G401 (cell line): ENCODE measurements around the gene AMBRA1. TPM values are rescaled to one million over a fixed set of nuclear protein-coding genes. Genes with fewer than 3 reads are reported as not detected.

ENCODE experiments used
- DNase-seq: peaks from one replicate; pipeline ENCODE4 v3.0.0-alpha.2; 2015; ENCODE audit warnings: low spot score
- in situ Hi-C: cut with HindIII; loops from 2 replicates; pipeline ENCODE4 v1.10.0; 2016; ENCODE audit warnings: low sequenced_read_pairs, mixed read lengths
- total RNA-seq: library from RNA; depleted of rRNA; stranded (reverse); fragments of >200 nt; shearing (Covaris generic); gene quantifications from 2 replicates; pipeline ENCODE4 v1.2.3, GENCODE V29; 2014

AMBRA1 gene
- total RNA-seq, 1 experiment from 2014 or later = 44.6 TPM

DNA sequence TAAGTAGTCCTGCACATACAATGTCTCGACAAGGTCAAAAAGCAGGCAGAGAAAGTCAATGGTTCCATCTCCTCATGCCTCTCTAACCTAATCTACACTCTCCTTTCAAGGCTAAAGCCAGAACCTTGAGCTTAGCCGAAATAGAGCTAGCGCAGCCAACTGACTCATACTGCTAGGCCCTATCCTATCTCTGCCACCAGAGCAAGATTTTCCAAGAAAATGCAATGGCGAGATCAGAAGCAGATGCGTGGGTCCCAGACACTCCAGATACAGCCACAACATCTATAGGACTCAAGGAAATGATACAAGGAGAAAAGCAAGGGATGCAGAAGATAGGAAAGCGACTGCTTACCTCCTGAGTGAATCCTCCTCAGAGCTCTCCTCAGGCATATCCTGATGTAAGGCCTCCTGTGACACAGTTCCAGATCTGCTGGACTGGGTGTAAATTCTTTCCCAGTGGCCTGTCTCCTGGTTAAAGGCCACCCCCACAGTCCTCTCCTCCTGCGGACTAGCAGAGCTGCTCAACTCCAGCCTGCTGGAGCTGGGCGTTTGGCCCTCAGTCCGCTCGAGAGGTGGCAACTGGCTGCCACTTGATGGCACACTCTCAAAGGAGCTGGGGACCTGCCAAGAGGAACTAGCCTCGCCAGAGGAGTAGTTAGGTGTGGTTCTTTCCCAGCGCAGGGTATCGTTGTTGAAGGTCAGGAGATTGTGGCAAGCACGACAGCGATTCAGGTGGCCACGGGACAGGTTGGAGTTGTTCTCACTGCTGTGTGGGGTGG is 52.0 kb downstream of the AMBRA1 start:
- in situ Hi-C loops = no loop called here
- peak; percentile 82 for DNase-seq

DNA sequence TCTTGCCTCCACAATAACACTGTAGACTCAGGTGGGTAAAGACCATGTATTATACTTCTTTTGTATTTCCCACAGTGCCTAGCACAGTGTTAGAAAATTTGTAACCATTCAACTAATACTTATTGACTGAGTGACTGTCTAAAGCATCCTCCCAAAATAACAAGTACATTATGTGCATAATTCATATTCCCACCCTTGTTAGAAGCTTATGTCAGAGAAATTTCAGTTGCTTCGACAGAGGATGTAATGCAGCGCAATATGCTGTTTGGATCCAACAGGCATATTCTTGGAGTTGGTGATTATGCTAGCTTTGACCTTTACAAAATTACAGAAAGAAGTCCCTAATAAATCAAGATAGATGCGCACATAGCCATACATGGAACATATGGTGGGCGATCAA is 53.0 kb downstream of the AMBRA1 start:
- in situ Hi-C loops = no loop called here
- no peak for DNase-seq

DNA sequence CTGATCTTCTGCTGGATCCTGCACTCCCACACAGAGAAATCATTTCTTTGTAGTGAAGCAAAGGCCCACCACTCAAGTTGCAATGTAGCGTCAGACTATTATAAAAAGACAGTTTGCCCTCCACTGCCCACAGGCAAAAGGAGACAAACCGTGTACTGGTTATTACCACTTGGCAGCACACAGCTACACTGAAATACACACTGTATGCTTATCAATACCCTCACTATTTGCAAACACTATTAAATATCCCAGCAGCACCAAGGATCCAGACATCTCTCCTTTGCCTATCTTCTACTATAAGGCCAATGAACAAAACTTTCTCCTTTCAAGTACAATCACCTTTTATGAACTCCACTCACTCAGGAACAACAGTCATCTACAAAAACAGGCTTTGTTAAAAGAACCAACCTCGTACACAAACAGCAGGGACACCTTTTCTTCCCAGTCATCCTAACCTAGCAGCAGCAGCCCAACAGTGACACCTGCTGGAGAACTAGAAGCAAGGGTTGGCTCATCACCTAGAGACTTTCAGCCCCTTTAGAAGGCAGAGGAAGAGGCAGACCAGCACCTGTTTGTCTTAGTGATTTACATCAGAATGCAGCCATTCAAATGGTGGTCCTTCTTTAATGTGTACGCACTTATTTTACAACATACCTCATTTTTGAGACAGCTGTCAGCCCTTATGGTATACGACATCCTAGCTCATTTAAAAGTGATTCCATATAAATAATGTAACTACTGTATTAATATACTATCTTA is 56.1 kb downstream of the AMBRA1 start:
- peak; percentile 95 for DNase-seq
- in situ Hi-C loops = no loop called here

DNA sequence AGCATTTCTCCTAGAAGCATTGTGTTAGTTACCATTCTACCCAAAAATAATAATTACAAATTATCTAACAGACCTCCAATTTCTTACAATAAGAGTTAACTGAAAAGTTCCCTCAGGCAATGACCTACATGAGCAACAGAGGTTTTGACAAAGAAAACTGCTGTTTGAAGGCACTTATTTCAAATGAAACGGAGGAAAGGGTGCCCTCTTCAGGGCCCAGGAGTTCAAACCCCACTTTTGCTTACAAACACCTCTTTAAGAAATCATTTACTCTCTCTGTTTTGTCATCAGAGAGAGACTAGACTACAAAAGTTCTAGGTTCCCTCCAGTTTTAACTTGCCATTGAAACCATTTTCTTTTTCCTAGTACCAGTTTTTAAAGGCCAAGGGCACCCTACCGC is 56.7 kb downstream of the AMBRA1 start:
- in situ Hi-C loops = no loop called here
- DNase-seq = no peak

DNA sequence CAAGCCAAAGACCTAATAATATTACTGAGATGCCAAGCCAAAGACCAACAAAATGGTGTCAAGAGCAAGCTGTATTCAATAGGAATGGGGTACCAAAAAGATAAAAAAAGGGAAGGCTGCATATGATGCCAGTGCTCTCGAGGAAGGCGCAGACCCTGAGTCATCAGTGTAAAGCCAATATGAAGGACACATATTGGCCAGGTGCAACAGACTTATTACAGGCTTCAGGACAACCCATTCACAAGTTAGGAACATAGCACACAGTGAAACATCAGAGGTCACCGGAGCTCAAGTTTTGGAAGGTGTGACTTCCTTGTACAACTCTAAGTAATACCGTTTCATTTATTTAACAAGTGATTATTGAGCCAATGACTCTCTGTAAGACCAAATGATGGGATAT is 58.1 kb downstream of the AMBRA1 start:
- DNase-seq = no peak
- in situ Hi-C loops = no loop called here

DNA sequence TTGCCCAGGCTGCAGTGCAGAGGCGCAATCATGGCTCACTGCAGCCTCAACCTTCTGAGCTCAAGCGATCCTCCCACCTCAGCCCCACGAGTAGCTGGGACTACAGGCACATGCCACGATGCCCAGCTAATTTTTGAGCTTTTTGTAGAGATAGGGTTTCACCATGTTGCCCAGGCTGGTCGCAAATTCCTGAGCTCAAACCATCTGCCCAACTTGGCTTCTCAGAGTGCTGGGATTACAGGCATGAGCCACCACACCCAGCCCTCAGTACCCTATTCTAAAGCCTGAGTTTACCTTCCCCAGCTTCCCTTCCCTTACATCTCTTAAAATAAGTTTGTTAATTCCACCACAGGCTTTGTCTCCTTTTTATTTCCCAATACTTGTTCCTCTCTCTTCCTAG is 59.1 kb downstream of the AMBRA1 start:
- peak; percentile 60 for DNase-seq
- in situ Hi-C loops = no loop called here

DNA sequence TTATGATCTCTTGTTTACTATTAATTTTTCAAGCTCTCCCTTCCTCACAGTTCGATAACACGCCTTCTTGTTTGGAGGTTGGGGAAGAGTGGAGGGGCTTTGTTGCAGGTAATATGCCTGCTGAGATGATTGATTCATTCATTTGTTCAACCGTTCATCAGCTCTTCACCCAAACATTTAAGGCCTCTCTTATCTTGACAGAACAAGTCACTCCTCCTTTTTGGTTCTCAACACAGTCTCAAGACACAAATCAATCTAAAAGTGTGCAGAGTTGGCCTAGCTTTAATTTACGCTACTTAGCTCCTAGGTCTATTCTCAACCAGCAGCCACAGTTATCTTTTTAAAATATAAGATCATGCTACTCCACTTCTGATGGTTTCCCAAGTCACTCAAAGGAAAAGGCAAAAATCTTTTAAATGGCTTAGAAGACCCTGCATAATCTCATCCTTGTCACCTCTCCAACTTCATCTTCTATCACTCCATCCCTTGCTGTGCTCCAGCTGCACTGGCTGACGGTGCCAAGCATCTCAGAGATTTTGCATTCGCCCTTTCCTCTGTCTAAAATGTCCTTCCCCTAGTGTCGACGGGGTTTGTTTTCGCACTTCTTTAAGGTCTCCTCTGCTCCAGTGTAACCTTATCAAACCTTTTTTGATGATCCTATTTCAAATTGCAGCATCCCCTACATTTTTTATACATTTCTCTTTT is 60.3 kb downstream of the AMBRA1 start:
- in situ Hi-C loops = no loop called here
- peak; percentile 80 for DNase-seq

DNA sequence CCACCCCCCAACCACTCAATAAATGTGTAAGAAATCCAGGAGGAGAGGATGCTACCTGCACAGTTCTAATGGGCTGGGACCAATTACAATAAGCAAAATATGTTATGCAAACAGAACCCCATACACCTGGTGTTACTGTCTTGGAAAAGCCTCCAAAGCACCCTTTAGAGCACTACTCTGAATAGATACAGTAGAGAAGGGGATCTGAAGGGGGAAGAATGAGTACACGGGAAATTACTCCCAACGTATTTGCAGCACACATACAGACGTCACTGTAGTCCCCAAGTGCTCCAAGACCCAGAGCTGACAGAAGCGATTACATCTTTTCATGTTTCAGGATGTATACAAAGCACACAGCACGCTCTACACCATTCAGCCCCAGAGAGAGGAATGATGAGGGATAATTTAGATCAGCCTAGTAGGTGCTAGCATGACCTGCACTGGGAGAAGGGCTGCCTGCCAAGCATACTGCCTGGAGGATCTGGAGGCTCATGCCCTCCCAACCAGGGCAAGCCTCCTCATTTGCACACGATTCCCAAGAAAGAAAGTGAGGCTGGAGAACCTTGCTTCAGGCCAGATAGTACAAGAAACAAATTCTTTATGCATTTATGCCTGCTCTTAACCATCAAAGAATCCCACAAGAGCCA is 63.8 kb downstream of the AMBRA1 start:
- in situ Hi-C loops = no loop called here

DNA sequence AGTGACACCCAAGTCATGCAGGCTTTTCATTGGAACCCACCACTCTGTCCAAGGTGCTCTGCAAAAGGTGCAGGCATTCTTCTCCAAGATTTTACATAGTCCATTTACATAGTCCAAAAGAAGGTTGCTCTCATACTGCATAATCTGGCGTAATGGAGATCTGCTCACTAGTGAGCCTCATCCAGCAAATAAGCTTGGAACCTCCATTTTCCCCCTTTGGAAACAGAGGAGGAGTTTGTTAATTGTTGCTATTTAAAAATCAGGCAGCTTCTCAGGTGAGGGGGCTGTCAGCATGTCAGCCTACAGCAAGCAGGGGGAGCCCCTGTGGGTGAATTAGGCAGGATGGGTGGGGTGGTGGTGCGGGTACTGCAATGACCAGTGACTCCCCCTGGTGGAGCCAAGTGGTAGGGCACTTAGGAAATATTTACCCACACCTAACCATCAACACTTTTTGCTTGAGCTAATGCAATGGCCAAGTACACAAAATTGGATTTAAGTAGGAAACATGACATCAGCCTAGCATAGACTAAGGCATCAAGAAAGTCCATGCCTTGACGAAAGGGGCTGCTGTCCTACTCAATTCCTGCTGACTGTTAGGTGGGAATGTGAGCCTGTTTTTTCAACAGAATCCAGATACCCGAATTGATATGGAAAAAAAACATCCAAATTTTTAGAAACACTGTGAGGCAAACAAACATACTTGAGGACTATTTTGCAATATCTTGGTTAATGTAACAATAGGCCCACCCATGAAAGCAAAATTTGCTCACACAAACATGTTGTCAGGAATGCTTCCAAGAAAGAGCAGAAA is 64.5 kb downstream of the AMBRA1 start:
- in situ Hi-C loops = no loop called here
- DNase-seq = no peak

More for the DNA sequence above, 63.8 kb downstream of the AMBRA1 start:
- peak; percentile 82 for DNase-seq

DNA sequence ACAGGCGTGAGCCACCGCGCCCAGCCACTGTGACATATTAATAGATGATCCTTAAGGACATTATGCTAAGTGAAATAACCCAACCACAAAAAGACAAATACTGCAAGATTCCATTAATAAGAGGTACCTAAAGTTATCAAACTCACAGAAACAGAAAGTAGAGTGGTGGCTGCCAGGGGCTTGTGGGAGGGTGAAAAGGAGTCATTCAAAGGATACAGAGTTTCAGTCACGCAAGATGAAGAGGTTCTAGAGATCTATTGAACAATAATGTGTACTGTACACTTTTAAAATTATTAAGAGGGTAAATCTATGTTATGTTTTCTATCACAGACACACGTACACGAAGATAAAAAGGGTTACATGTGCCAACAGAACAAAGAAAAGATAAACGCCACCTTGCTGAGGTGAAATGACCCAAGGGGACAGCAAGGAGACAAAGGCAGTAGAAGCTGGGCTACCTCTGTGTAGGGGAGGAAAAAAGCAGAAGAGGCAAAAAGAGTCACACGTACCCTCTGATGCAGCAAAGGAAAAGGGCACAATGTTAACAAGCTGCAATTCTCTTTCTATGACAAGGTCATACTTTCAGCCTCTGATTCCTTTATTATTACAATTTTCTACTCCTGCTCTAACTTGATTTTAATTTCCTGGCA is 65.3 kb downstream of the AMBRA1 start:
- no peak for DNase-seq
- in situ Hi-C loops = no loop called here

DNA sequence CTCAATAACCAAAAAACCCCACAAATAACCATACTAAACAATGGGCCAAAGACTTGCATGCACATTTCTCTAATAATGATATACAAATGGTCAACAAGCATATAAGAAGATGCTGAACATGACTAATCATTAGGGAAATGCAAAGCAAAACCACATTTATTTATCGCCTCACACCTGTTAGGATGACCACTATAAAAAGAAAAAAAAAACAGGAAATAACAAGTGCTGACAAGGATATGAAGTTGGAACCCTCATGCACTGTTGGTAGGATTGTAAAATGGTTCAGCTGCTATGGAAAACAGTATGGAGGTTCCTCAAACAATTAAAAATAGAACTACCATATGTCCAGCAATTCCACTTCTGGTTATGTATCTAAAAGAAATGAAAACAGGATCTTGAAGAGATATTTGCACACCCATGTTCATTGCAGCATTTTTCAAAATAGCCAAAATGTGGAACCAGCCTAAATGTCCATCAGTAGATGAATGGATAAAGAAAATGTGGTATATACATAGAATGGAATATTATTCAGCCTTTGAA is 66.2 kb downstream of the AMBRA1 start:
- no peak for DNase-seq
- in situ Hi-C loops = no loop called here

DNA sequence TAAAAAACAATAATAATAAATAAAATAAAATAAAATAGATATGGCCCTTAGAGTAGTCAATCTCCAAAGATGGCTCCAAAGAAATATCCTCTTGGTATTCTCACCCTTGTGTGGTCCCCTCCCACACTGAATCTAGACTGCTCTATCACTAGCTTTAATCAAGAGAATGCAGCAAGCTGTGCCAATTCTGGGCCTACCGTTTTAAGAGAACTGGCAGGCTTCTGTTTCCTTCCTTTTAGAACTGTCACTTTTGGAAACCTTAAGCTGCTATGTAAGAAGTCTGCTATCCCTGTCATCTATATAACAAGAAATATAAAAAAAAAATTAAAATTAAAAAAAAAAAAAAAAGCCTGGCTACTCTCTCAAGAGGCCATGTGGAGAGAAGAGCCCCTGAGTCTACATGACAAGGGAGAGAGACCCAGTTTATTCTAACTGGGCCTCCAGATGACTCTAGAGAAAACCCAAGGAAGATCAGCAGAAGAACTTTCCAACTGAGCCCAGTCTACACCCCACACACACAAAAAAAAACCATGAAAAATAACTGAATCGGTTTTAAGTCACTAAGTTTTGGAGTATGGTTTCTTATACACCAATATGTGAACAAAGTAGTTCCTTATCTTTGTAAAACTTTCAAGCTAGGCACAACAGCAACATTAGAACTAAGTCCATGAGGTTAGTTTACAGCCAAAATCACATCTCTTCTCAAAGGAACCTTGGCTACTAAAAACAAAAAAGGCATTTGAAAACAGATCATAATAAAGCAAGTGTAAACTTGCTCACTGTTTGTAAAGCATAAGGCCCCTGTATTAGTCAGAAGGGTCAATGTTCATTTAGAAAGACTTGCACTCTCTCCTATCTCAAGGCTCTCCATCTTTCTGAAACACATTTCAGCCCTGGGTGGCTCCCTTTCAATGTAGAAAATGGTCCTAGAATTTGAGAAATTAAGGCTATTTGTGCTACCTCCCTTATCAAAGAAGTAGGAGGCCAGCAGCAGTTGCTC is 67.3 kb downstream of the AMBRA1 start:
- in situ Hi-C loops = no loop called here
- DNase-seq = no peak

DNA sequence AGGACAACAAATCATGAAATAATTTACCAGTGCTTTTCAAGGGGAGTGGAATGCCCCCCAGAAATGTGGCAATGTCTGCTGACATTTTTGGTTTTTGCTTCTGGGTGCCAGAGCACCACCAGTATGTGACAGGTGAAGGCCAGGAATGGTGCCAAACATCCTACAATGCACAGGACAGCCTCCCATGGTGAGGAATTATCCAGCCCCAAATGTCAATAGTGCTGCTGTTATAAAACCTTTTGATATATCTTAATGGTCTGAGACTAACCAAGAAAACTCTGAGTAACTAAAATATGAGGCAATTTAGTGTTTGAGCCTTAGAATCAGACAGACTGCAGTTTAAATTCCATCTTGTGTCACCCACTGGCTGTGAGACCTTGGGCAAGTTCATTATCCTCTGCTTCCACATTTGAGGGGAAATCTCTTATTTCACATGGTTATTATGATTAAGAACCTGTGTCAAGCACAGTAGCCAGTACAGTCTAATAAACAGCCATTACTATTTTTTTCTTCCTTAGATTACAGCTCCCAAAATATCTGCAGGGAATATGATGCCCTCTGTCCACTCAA is 69.5 kb downstream of the AMBRA1 start:
- in situ Hi-C loops = no loop called here
- DNase-seq = no peak

DNA sequence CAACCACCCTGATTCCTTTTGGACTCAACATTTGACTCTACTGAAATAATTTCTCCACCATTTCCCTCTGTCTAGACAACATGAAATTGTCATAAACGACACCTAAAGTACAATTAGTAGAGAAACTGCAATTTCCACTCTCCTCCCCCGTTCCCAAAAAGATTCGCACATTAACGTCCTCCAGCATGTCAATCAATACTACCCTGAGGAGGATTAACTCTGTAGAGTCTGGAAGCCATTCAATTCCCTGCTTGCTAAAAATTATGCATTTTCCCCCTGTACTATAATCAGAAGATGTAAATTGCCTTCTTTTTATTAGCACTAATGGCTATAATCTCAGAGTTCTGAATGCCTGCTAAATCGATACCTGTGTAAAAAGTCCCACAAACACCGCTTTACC is 70.5 kb downstream of the AMBRA1 start:
- no peak for DNase-seq
- in situ Hi-C loops = no loop called here

DNA sequence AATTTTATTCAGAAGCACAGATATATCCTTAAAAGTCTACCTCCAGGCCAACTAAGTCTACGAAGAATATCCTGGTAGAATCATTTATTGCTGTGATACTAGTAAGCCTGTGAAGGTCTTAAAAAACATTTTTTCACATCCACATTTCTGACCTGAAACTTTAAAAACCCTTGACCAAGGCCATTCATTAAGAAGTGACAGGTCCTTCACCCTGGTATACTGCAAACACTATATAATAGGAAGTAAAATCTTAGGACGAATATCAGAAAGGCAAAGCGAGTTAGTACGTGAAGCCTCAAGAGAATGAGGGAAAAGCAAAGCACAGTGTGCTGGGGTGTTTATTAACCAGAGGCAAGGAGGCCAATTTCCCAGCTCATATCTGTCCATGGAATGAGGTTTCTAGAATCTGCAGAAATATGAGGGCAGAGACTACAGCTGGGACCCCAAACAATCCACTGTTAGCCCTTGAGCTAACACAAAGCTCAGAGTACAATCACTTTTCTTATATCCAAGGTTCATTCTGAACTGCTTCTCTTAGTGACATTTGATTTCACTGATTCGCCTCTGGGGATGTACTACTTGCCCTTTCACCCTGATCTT is 71.0 kb downstream of the AMBRA1 start:
- no peak for DNase-seq
- in situ Hi-C loops = no loop called here

DNA sequence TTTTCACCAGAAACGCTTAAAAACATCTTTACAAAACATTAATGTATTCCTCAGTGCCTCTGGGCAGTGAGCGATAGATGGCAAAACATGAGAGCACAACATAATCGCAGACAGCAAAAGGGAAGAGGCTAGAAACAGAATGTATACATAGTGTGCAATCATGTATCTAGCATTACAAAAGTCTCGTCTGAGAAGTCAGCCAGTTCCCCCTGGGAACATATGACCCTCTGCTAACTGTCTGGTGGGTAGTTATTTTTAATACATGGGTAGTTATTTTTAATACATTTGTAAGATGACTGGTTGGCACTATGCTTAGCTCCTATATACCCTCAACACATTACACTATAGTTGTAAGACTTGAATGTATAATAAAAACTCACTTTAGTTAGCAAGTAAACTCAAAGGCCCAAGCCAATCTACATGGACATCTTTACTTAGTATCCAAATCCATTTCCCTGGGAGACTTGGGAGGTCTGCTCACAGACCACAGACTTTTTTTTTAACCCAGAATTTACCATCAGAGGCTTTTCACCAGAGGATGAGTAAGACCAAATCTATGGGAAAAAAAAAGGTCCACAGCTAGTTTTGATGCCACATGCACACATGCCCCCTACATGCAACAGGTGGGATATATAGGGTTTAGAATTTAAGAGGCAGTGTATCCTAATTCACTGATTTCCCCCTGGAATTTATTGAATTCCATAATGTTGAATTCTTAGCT is 71.7 kb downstream of the AMBRA1 start:
- no peak for DNase-seq
- in situ Hi-C loops = no loop called here
